Liver (tissue), 9 donors: ENCODE measurements around the gene B4GALNT3. TPM values are rescaled to one million over a fixed set of nuclear protein-coding genes. Genes with fewer than 3 reads are reported as not detected.

Source experiments
- DNase-seq: peaks from one replicate; pipeline ENCODE4 v3.0.0-alpha.2; 2017; ENCODE audit warnings: low spot score
- H3K27ac ChIP-seq, 2 donors: one replicate each; pipeline ENCODE4 v1.7.0; 2013; ENCODE audit warnings: inconsistent platforms in 2 of 2, low read length in 2 of 2, control low read depth in 1 of 2, low read depth in 1 of 2, mild to moderate bottlenecking in 1 of 2
- H3K27me3 ChIP-seq, 4 donors: one replicate each; pipeline versions ENCODE4 v1.6.1 to v1.7.0; 2013; ENCODE audit warnings: low read length in 3 of 4, inconsistent platforms in 1 of 4, mild to moderate bottlenecking in 1 of 4, moderate library complexity in 1 of 4; ENCODE audit not compliant: control insufficient read depth in 4 of 4, insufficient read depth in 4 of 4
- H3K36me3 ChIP-seq, 4 donors: one replicate each; pipeline versions ENCODE4 v1.6.1 to v1.7.0; 2013; ENCODE audit warnings: low read length in 3 of 4, mild to moderate bottlenecking in 3 of 4, low read depth in 1 of 4, moderate library complexity in 1 of 4; ENCODE audit not compliant: control insufficient read depth in 4 of 4, insufficient read depth in 3 of 4
- H3K4me1 ChIP-seq, 4 donors: one replicate each; pipeline versions ENCODE4 v1.6.1 to v1.7.0; 2013; ENCODE audit warnings: low read length in 3 of 4, mild to moderate bottlenecking in 3 of 4, moderate library complexity in 1 of 4; ENCODE audit not compliant: control insufficient read depth in 4 of 4, insufficient read depth in 4 of 4
- H3K4me3 ChIP-seq, 3 donors: one replicate each; pipeline versions ENCODE4 v1.6.1 to v1.7.0; 2013; ENCODE audit warnings: low read length in 3 of 3, control low read depth in 1 of 3, low read depth in 1 of 3, mild to moderate bottlenecking in 1 of 3
- H3K9ac ChIP-seq, 2 donors: one replicate each; pipeline ENCODE4 v1.7.0; 2013; ENCODE audit warnings: low read length in 2 of 2, mild to moderate bottlenecking in 2 of 2, moderate library complexity in 2 of 2, control low read depth in 1 of 2, low read depth in 1 of 2
- H3K9me3 ChIP-seq, 4 donors: one replicate each; pipeline versions ENCODE4 v1.6.1 to v1.7.0; 2013; ENCODE audit warnings: low read length in 3 of 4; ENCODE audit not compliant: control insufficient read depth in 4 of 4
- ATF3 ChIP-seq: IDR thresholded peaks from 2 replicates; pipeline ENCODE4 v1.6.1; 2016; ENCODE audit warnings: antibody characterized with exemption
- CTCF ChIP-seq: fragments of 150-350 bp; IDR thresholded peaks from 2 replicates; pipeline ENCODE4 v1.5.1; 2017; ENCODE audit warnings: improper control_type of control experiment, low read depth, low read length; ENCODE audit not compliant: missing input control
- EGR1 ChIP-seq, 2 donors: IDR thresholded peaks; 2 replicates each; pipeline ENCODE4 v1.6.1; 2016 to 2018; ENCODE audit warnings: antibody characterized with exemption in 2 of 2, low read depth in 2 of 2
- FOXA1 ChIP-seq: IDR thresholded peaks from 2 replicates; pipeline ENCODE4 v1.6.1; 2016; ENCODE audit warnings: antibody characterized with exemption
- FOXA2 ChIP-seq: IDR thresholded peaks from 2 replicates; pipeline ENCODE4 v1.6.1; 2016; ENCODE audit warnings: antibody characterized with exemption
- GABPA ChIP-seq, 2 donors: IDR thresholded peaks in 1 of 2; conservative IDR thresholded peaks in 1 of 2; 2 replicates each; pipeline ENCODE4 v1.6.1; 2016; ENCODE audit warnings: antibody characterized with exemption in 2 of 2, mild to moderate bottlenecking in 1 of 2, moderate library complexity in 1 of 2
- HNF4A ChIP-seq, 2 donors: conservative IDR thresholded peaks; 2 replicates each; pipeline ENCODE4 v1.6.1; 2016; ENCODE audit warnings: antibody characterized with exemption in 2 of 2, mild to moderate bottlenecking in 2 of 2
- HNF4G ChIP-seq: IDR thresholded peaks from 2 replicates; pipeline ENCODE4 v1.6.1; 2016; ENCODE audit warnings: antibody characterized with exemption
- JUND ChIP-seq, 2 donors: IDR thresholded peaks; 2 replicates each; pipeline ENCODE4 v1.6.1; 2016; ENCODE audit warnings: antibody characterized with exemption in 2 of 2
- MAX ChIP-seq: IDR thresholded peaks from 2 replicates; pipeline ENCODE4 v1.6.1; 2016; ENCODE audit warnings: antibody characterized with exemption
- NR2F2 ChIP-seq: IDR thresholded peaks from 2 replicates; pipeline ENCODE4 v1.6.1; 2016; ENCODE audit warnings: antibody characterized with exemption
- RAD21 ChIP-seq, 2 donors: IDR thresholded peaks; 2 replicates each; pipeline ENCODE4 v1.6.1; 2016; ENCODE audit warnings: antibody characterized with exemption in 2 of 2, mild to moderate bottlenecking in 2 of 2
- REST ChIP-seq: IDR thresholded peaks from 2 replicates; pipeline ENCODE4 v1.6.1; 2016; ENCODE audit warnings: antibody characterized with exemption, mild to moderate bottlenecking
- RXRA ChIP-seq, 2 donors: IDR thresholded peaks; 2 replicates each; pipeline ENCODE4 v1.6.1; 2017 to 2018; ENCODE audit warnings: antibody characterized with exemption in 2 of 2, mild to moderate bottlenecking in 1 of 2
- SP1 ChIP-seq: IDR thresholded peaks from 2 replicates; pipeline ENCODE4 v1.6.1; 2018; ENCODE audit warnings: antibody characterized with exemption, mild to moderate bottlenecking
- TAF1 ChIP-seq: conservative IDR thresholded peaks from 2 replicates; pipeline ENCODE4 v1.6.1; 2016; ENCODE audit warnings: antibody characterized with exemption, mild to moderate bottlenecking
- YY1 ChIP-seq: IDR thresholded peaks from 2 replicates; pipeline ENCODE4 v1.6.1; 2016; ENCODE audit warnings: antibody characterized with exemption, mild to moderate bottlenecking
- ZBTB33 ChIP-seq: IDR thresholded peaks from 2 replicates; pipeline ENCODE4 v1.6.1; 2016; ENCODE audit warnings: antibody characterized with exemption
- WGBS: extraction: QIAGEN DNeasy Blood & Tissue Kit; methylation state at CpG from one replicate; pipeline ENCODE4 v1.1.7; 2013; 5-methylcytosine and 5-hydroxymethylcytosine counted together
- polyA plus RNA-seq, 2 donors: library from polyadenylated mRNA; stranded (reverse) in 1 of 2; unstranded in 1 of 2; fragments of 200-250 nt in 1 of 2; fragments of >200 nt in 1 of 2; fragmentation: Nextera tagmentation in 1 of 2; extraction: Ambion mirVana in 1 of 2; gene quantifications; one replicate each; pipeline versions ENCODE4 v1.2.1 to v1.2.3, GENCODE V29; 2013 to 2015
- total RNA-seq, 2 donors: library from RNA; depleted of rRNA; stranded (reverse); fragments of >200 nt; gene quantifications; one replicate each; pipeline ENCODE4 v1.2.3, GENCODE V29; 2014
- donor health status: healthy.
- donor health status: healthy.
- donor health status: healthy.
- donor health status: healthy.
- donor health status: healthy.

The B4GALNT3 gene
- total and polyA plus RNA-seq, 4 donors = 0.09 to 0.25 (median 0.14) TPM; not detected in 1

- TF ChIP-seq REST (no peak), FOXA2 (no peak), HNF4A (conservative IDR thresholded peaks at IDR 0.05) (no peak), RXRA (IDR thresholded peaks at IDR 0.05) (no peak), YY1 (no peak), HNF4G (no peak), JUND (IDR thresholded peaks at IDR 0.05) (no peak), FOXA1 (no peak), ZBTB33 (no peak)
Observed at GRCh38 chr12:532908-533565, 73.3 kb downstream of the B4GALNT3 start (continued).

- no peak overlapping the region for H3K4me3 ChIP-seq
- H3K36me3 ChIP-seq = no peaks in the 10 kb centered on the region
- no peak for TF ChIP-seq SP1
- TF ChIP-seq EGR1 (IDR thresholded peaks at IDR 0.05; ENCODE audit: low read depth in 2 of 2) = no peak
- TF ChIP-seq GABPA (IDR thresholded peaks at IDR 0.05 in 1 of 2, conservative IDR thresholded peaks at IDR 0.05 in 1 of 2) = no peak
- TF ChIP-seq NR2F2 = no peak
- H3K9ac ChIP-seq = no peak overlapping the region
- H3K4me1 ChIP-seq = peaks cover 0 to 2% (median 0%) of the 10 kb centered on the region in 4 donors
- DNase-seq = no peak
- peaks cover 0 to 2% (median under 1%) of the 10 kb centered on the region in 4 donors for H3K9me3 ChIP-seq
- no peak overlapping the region for H3K27ac ChIP-seq
- H3K27me3 ChIP-seq = no peaks in the 10 kb centered on the region
- WGBS = 94% methylated on average over 14 of the region's 14 CpGs
Observed at GRCh38 chr12:533718-534117, 74.0 kb downstream of the B4GALNT3 start.

GRCh38 chr12:534216-534615, 74.5 kb downstream of the B4GALNT3 start:
- H3K4me1 ChIP-seq = peaks cover 0 to 3% (median 0%) of the 10 kb centered on the region in 4 donors
- no peak overlapping the region for H3K9ac ChIP-seq
- WGBS = 95% methylated on average over 14 of the region's 14 CpGs
- H3K27ac ChIP-seq = no peak overlapping the region
- H3K9me3 ChIP-seq = peaks cover 0 to 2% (median under 1%) of the 10 kb centered on the region in 4 donors
- TF ChIP-seq NR2F2 (no peak), REST (no peak), MAX (no peak), HNF4A (conservative IDR thresholded peaks at IDR 0.05) (no peak), SP1 (no peak), HNF4G (no peak), RXRA (IDR thresholded peaks at IDR 0.05) (no peak), RAD21 (IDR thresholded peaks at IDR 0.05) (no peak), CTCF (no peak), ATF3 (no peak), TAF1 (no peak), FOXA2 (no peak)
- no peak overlapping the region for H3K4me3 ChIP-seq
- H3K27me3 ChIP-seq = no peaks in the 10 kb centered on the region
- DNase-seq = no peak
- no peaks in the 10 kb centered on the region for H3K36me3 ChIP-seq
